ENCODE results near the gene CXCL12. TPM values are rescaled to one million over a fixed set of nuclear protein-coding genes. Genes with fewer than 3 reads are reported as not detected.

Gene CXCL12
- total RNA-seq, 1 donor from 2014 or later = 50.3 TPM

GRCh38 chr10:44400541-44400940 is 15.6 kb upstream of the CXCL12 start:
- no peak for DNase-seq (ENCODE audit: low spot score)
- no peak for ATAC-seq

GRCh38 chr10:44399659-44400451 is 15.0 kb upstream of the CXCL12 start:
- ATAC-seq (no peak), DNase-seq (ENCODE audit: low spot score) (no peak)

- no peak for DNase-seq (ENCODE audit: low spot score)
- ATAC-seq = no peak
Measured at GRCh38 chr10:44398747-44399658, 14.1 kb upstream of the CXCL12 start.

DNA sequence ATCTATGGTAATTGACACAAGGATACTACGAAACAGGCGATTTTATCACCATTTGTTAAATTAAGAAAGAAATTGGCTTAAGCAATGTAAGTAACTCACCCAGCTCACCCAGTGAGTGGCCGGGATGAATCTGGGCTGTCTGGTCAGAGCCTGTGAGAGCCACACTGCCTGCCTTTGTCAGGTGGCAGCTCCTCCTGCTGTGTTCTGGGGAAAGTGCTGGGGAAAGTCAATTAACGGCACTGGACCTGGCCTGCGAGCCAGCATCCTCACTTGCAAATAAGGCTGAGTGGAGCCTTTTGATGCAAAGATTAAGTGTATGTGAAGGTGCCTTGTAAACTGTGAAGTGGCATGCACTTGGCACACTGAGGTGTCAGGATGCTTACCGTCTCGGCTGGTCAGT is 13.4 kb upstream of the CXCL12 start:
- DNase-seq (ENCODE audit: low spot score) (no peak), ATAC-seq (no peak)

DNA sequence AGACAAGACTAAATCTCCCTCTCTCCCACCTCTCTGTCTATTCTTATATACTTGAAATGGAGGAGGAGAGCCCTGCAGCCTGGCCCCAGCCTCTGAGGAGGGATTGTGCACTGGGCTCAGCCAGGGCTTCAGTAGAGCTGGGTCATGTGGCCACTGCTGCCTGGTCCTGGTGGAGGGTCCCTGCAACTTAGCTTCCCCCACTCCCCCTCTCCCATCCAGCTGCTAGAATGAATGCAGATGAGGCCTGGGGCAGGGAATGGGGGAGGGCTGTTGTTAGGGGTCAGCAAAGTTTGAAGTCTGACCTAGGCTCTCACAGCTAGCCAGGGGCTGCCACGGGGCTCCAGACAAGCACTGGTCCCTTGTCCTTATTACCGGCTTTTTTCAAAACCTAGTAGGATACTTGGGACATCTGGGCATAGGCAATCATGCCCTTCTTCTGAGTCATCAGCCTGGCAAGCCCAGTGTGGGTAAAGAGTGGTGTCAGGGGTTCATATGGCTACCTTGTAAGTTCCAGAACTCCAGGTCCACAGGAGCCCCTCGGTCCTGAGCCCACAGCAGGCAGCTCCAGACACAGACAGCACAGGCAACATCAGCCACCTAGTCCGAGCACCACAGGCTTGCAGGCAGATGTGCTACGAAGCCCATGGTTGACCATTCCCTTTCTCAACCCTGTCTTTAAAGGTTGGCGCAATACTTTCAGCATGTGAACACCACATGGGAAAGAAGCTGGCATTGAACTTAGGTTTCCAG is 12.8 kb upstream of the CXCL12 start:
- DNase-seq (ENCODE audit: low spot score) (no peak), ATAC-seq (no peak)

DNA sequence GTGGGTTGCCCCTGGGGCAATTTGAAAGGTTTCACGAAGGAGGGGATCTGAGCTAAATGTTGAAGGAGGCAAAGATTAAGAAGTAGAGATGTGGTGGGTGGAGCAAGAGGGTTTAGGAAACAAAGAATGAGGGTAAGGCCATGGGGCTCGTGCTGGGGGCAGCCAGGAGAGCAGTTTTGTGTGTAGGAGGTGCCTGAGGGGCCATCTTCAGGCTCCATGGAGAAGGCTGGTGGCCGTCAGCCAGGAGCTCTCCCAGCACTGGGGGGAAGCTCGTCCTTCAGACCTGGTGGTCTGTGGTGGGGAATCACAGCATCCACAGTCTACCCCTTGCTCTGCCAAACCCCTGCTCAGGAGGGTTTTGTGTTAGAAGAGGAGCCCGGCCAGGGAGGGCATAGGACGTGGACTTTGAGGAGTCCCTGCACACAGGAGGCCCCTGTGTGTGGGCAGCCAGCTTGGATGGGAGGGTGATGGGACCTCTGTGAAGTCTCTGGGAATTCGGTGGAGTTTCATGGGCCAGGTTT is 11.8 kb upstream of the CXCL12 start:
- ATAC-seq = no peak
- DNase-seq (ENCODE audit: low spot score) = no peak

- ATAC-seq (peak; percentile 22), DNase-seq (ENCODE audit: low spot score) (no peak)
Measured at GRCh38 chr10:44395902-44396670, 11.2 kb upstream of the CXCL12 start.

GRCh38 chr10:44395396-44395795 is 10.5 kb upstream of the CXCL12 start:
- no peak for DNase-seq (ENCODE audit: low spot score)
- no peak for ATAC-seq

GRCh38 chr10:44394696-44395381 is 9.9 kb upstream of the CXCL12 start:
- DNase-seq (ENCODE audit: low spot score) (no peak), ATAC-seq (no peak)

- ATAC-seq (peak; percentile 26), DNase-seq (ENCODE audit: low spot score) (no peak)
Measured at GRCh38 chr10:44393834-44394547, 9.1 kb upstream of the CXCL12 start.

DNA sequence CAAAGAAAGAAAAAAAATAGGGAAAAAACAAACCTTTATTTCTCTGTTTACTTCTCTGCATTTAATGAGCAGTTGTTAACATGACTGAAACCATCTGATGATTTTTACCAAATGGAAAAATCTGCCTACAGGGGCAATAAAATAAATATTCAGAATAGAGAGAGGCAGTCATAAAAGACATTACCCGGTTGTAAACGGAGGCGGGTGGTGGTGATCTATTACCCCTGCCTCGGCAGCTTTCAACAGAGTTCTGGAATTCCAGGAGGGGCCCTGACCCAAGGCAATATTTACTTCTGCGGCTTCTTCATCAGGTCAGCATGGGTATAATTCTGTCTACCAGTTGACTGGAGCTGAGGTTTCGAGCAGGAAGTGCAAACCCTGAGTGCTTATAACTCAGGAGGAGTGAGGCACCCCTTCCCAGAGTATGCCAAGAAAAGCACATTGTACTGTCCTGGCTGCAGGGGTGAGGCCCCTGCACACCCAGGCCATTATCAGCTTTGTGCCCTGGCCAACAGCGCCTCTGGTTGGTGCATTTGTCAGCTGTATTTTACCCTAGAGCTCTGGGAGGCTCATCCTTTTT is 8.2 kb upstream of the CXCL12 start:
- no peak for DNase-seq (ENCODE audit: low spot score)
- ATAC-seq = no peak

DNA sequence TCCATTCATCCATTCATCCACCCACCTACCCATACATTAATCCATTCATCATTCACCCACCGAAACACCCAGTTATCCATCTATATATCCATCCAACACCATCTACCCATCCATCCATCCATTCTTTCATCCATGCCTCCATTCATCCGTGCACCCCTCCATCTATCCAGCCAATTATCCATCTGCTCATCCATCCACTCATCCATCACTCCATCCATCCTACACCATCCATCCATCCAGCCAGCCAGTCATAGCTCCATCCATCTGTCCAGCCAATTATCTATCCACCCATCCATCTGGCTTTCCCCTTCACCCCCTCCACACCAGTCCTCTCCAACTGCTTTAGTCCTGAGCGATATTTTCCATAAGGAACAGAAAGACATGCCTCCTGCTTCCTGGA is 7.5 kb upstream of the CXCL12 start:
- ATAC-seq (no peak), DNase-seq (ENCODE audit: low spot score) (no peak)

DNA sequence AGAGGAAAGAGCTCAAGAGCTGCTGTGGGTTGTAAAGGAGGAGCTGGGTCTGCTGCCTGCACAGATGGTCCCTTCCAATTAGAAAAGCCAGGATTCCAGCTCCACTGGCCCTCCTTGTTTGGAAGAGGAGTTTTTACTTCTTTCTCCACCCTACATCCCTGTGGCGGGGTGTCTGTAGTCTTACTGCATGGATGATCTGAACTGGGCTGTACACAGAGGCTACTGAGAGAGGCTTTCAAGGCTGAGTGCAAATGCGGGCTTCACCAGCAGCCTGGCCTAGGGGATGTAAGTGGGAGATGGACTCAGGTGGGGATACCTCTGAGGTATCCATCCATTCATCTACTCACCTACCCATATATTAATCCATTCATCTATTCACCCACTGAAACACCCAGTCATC is 7.1 kb upstream of the CXCL12 start:
- DNase-seq (ENCODE audit: low spot score) = no peak
- no peak for ATAC-seq

DNA sequence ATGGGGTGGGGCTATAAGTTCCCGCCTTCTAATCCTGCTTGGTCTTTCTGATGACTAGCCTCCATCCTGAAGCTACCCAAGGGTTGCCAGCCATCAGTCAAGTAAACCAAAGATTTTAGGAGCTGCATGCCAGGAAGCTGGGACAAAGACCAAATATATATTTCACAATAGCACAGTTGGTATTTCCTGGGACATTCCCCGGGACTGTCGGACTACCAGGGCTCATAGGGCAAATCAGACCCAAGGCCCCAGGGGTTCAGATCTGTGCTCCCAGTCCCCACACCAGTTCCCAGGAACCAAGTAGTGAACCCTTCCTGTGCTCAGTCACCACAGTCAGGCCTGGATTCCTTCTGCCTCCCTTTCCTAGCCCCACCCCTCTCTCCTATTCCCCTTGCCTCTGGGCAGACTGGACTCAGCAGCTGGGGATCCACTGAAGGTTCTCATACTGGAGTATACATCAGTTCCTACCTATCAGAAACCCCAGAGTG is 5.7 kb upstream of the CXCL12 start:
- peak; percentile 71 for ATAC-seq
- peak; percentile 70 for DNase-seq (ENCODE audit: low spot score)

GRCh38 chr10:44389556-44389955 is 4.7 kb upstream of the CXCL12 start:
- no peak for DNase-seq (ENCODE audit: low spot score)
- ATAC-seq = no peak

DNA sequence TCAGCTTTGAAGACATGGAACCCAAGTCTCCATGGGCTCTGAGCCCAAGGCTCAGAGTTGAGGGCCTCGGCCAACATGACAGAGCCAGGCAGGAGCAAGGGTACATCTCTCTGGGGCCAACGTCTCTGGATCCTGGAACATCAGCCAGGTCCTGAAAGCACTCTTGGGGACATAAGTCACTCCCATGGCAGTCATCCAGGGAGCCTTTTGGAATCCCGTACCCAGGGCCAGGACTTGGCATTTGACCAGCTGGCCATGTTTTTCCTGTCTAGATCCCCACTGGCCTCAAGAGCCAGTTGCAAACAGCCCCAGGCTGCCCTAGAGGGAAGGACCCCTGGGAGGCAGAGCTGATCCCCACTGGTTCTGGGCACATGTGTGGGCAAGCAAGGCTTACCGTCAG is 4.3 kb upstream of the CXCL12 start:
- DNase-seq (ENCODE audit: low spot score) = peak; percentile 90
- peak; percentile 56 for ATAC-seq

DNA sequence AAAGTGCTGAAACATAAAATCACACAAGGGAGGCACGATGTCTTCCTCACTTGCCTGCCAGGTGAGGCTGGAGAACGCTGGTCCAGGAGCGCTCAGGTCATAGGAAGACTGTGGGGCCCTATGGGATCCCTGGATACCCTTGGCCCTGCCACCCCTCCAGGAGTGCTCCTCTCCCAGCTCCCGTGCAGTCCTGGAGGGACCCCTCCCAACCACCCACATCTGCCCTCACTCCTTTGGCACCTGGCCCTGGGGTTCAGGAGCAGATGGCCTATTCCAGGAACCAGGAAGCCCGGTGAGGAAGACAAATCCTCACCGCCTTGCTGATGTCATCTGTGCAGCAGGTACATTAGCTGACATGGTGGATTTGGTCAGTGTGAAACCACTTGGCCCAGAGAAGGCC is 3.7 kb upstream of the CXCL12 start:
- no peak for DNase-seq (ENCODE audit: low spot score)
- ATAC-seq = no peak

GRCh38 chr10:44387853-44388251 is 3.0 kb upstream of the CXCL12 start:
- ATAC-seq (no peak), DNase-seq (ENCODE audit: low spot score) (no peak)

All from left lobe of liver (tissue), 2 donors.